ENCODE data around the gene NTRK2.

The NTRK2 gene

GRCh38 chr9:84742261-84742660 is 72.7 kb downstream of the NTRK2 start:
- DNase-seq = no peak

GRCh38 chr9:84744195-84744594 is 74.7 kb downstream of the NTRK2 start:
- DNase-seq = no peak

GRCh38 chr9:84744726-84745125 is 75.2 kb downstream of the NTRK2 start:
- no peak for DNase-seq

DNA sequence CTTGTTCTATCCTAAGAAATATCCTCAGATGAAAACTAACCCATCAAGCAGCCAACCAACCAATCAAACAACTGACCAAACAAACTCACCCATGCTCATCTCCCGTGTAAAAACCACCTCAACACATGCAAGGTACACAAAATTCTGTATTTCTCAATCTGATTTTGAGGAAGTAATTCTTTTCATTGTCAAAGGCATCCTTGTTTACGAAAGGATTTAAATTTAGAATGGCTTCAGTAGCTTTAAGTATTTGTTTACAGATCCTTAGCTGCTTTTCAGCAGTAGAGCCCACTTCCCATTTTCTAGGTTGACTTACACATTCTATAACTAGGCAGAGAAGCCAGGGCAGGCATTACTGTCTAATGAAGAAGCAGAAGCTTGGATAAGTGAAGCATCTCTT is 78.6 kb downstream of the NTRK2 start:
- no peak for DNase-seq

- no peak for DNase-seq
Measured at GRCh38 chr9:84750152-84750865, 80.8 kb downstream of the NTRK2 start.

GRCh38 chr9:84751921-84752320 is 82.4 kb downstream of the NTRK2 start:
- no peak for DNase-seq

GRCh38 chr9:84754461-84754860 is 84.9 kb downstream of the NTRK2 start:
- DNase-seq = no peak

- no peak for DNase-seq
Measured at GRCh38 chr9:84754881-84755280, 85.4 kb downstream of the NTRK2 start.

GRCh38 chr9:84755380-84755779 is 85.9 kb downstream of the NTRK2 start:
- no peak for DNase-seq

DNA sequence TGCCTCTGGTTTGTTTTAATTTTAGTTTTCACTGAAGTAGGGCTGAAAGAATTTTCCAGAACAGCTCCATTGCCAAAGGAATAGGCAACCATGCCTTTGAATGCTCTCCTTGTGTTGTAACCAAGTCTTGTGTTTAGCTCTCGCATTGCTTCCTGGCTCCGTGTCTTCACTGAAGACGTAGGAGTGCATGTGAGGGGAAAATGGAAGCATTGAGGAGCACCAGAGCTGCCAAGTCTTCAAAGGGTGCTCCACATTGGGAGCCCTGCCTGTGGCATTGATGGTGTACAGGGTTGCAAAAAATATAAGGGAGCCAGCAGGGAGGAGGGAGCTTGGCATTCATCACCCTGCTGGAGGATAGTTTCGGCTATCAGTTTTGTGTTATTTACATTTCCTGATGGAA is 86.6 kb downstream of the NTRK2 start:
- no peak for DNase-seq

- no peak for DNase-seq
Measured at GRCh38 chr9:84756731-84757130, 87.2 kb downstream of the NTRK2 start.

GRCh38 chr9:84758817-84759216 is 89.3 kb downstream of the NTRK2 start:
- DNase-seq = no peak

- DNase-seq = no peak
Measured at GRCh38 chr9:84759300-84759750, 89.8 kb downstream of the NTRK2 start.

DNA sequence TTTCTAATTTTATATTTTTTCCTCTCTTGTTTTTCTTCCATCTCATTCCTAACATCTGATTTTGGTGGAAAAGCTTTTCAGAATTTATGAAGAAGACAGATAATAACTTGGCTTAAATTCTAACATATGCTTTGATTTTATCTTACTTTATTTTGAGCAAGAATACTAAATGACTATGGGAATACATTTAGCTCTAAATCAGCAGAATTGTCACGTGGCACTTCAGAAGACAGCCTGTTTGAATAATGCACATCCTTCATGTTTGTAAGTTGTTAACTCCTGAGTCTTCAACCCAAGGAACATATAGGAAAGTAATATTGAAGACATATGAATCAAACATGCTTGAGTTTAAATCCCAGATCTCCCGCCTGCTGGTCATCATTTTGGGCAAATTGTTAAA is 90.3 kb downstream of the NTRK2 start:
- no peak for DNase-seq

DNA sequence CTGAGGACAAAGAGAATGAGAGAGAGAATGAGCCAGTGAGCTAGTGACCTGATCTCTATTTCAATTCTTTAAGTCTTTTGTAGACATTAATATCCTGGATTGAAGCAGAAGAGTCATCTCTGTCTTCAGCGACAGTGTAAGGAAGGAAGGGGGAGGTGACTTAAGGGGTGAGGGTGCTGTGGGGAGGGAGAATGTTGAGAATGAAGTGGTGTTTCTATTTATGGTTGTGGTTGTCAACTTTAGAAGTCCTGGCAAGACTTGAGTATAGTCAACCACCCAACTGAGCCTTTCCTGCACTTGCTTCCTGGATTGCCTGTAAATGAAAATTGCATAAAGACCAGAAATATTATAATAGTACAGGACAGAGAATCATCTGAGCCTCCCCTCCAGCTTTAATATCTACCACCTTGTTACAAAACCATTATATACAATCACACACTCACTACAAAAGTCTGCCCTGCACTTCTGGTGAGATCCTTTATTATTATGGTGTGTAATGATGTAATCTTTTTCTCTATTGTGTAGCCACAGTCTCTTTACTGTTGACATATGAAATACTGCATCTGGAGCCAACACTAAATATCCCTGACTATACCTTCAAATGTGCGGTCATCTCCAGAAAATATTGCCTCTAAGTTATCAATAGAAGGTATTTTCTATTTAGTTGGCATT is 91.7 kb downstream of the NTRK2 start:
- DNase-seq = no peak

- DNase-seq = no peak
Measured at GRCh38 chr9:84772511-84772910, 103.0 kb downstream of the NTRK2 start.

GRCh38 chr9:84773022-84773421 is 103.5 kb downstream of the NTRK2 start:
- no peak for DNase-seq

DNA sequence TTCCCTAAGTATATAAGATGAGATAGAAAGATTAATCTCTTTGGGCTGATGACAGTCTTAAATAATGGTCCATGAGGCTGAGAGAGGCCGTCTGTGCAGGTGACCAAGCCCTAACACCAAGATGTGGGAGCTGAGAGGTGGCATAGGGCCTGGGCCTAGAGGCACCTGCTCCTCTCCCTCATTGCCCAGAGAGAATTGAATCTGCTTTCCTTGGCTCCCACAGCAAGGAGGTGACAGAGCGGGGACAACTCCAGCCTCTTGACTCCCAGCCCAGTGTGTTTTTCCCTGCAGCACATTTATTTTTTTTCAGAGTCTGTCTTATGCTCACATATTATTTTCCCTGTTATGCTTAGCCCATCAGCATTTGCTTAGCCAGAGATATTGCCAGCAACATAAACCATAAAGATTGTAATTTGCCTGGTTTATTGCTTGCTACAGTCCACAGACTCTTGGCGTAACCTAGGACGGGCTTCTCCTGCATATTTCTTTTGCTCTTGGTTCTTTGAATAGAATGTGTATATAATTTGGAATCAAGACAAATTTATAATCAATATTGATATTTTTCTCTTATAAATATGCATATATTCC is 105.6 kb downstream of the NTRK2 start:
- DNase-seq = no peak

- no peak for DNase-seq
Measured at GRCh38 chr9:84778570-84778969, 109.0 kb downstream of the NTRK2 start.

- DNase-seq = no peak
Measured at GRCh38 chr9:84779883-84780282, 110.4 kb downstream of the NTRK2 start.

DNA sequence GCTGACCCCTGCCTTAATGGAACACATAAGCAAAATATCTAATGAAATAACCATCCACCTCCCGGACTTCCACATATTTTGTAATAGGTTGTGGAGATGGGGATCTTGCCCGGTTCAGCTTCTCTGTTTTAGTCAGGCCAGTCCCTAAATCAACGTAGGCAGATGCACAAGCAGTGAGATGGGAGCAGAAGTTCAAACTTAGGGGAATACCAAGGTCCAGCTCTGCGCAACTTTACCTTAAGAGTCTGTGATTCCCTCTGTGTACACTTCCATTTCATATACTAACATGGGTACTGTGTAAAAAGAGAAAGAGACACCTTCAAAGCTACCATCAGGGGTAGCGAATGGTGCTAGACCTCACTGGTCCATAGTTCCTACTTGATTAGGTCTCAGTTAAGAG is 110.9 kb downstream of the NTRK2 start:
- no peak for DNase-seq

- no peak for DNase-seq
Measured at GRCh38 chr9:84781458-84781857, 111.9 kb downstream of the NTRK2 start.

DNA sequence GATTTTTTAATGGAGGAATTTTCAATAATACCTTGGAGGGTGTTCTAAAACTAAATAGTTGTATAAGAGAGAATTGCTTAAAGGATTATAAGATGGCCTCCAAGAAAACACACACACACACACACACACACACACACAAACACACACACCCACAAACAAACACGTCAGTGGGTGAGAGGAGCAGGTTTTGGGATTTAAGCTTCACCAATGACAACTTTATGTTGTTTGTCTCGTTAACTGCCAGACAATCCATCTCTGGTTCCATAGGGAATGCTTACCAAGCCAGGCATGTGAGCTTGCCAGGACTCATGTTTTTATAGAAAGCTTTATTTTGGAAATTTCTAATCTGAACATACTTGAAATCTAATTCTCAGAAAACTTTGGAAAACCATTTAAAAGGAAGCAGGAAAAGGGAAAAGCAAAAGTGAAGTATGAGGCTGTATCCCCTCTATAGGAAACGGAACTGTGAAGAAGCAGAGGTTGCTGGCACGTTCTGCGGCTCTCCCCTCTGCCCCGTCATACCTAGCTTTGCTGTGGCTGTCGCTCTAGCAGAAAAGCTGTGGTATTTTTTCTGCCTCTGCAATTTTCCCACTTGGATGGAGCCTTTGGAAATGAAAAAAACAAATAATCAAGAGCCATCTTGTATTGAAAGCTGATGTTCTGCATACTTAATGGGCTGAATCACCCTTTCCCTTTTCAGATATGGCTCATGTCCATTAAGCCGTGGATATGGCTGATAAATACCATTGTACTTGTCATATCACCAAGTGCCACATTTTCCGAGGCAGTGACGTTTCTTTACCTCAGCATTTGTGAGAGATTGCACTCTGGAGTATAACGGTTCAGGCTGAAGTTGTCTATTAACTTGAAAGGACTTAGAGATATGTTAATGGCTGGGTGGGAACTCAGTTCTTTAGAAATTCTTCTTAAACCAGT is 112.7 kb downstream of the NTRK2 start:
- DNase-seq = no peak

Data from activated CD8-positive, alpha-beta memory T cell treated with anti-CD3 and anti-CD28 coated beads, Interleukin-2, amount 50 U/mL, for 4 hours (primary cell).